Vagina (tissue), 2 donors: ENCODE measurements around the gene DGKG. TPM values are rescaled to one million over a fixed set of nuclear protein-coding genes. Genes with fewer than 3 reads are reported as not detected.

Source experiments
- DNase-seq, 2 donors: peaks; one replicate each; pipeline ENCODE4 v3.0.0-alpha.2; 2017; ENCODE audit errors: extremely low spot score in 2 of 2
- H3K27ac ChIP-seq: fragments of 200-600 bp; sonication (generic); one replicate; pipeline ENCODE4 v1.5.1; 2019
- H3K27me3 ChIP-seq: fragments of 200-600 bp; sonication (generic); one replicate; pipeline ENCODE4 v1.5.1; 2019
- H3K36me3 ChIP-seq, 2 donors: fragments of 200-600 bp; sonication (generic); one replicate each; pipeline ENCODE4 v1.5.1; 2017 to 2019
- H3K4me1 ChIP-seq: fragments of 200-600 bp; sonication (generic); one replicate; pipeline ENCODE4 v1.5.1; 2019
- H3K4me3 ChIP-seq, 2 donors: fragments of 200-600 bp; sonication (generic); 1 replicate in 1 of 2; 2 replicates in 1 of 2; pipeline ENCODE4 v1.5.1; 2016 to 2019
- H3K9me3 ChIP-seq: fragments of 200-600 bp; sonication (generic); one replicate; pipeline ENCODE4 v1.5.1; 2019
- POLR2A ChIP-seq, 2 donors: fragments of 450-650 bp; IDR thresholded peaks; one replicate each; pipeline ENCODE4 v1.6.1; 2017; ENCODE audit warnings: antibody characterized with exemption in 2 of 2, mild to moderate bottlenecking in 2 of 2, moderate library complexity in 2 of 2
- POLR2AphosphoS5 ChIP-seq, 2 donors: sonication (generic); formaldehyde crosslinking; IDR thresholded peaks; one replicate each; pipeline ENCODE4 v1.9.0; 2017; ENCODE audit warnings: antibody characterized with exemption in 2 of 2, mild to moderate bottlenecking in 2 of 2, low read depth in 1 of 2; ENCODE audit not compliant: insufficient read depth in 1 of 2
- intact Hi-C: fragments of 100-400 bp; cut with DNase I; formaldehyde crosslinking; loops from one replicate; pipeline ENCODE4 v1.15.1; 2023
- total RNA-seq: library from RNA; depleted of rRNA; stranded (reverse); fragments of >200 nt; gene quantifications from one replicate; pipeline ENCODE4 v1.2.3, GENCODE V29; 2016
- TF ChIP-seq, protein P1 (sequence below), 3 experiments: fragments of 450-650 bp in 2 of 3; fragments of 200-600 bp in 1 of 3; sonication (generic) in 1 of 3; IDR thresholded peaks; one replicate each; pipeline ENCODE4 v1.5.1; 2017 to 2019; ENCODE audit warnings: antibody characterized with exemption in 3 of 3, mild to moderate bottlenecking in 2 of 3, moderate library complexity in 2 of 3

The DGKG gene
- total RNA-seq, 1 donor from 2014 or later: 2.5 TPM

DNA sequence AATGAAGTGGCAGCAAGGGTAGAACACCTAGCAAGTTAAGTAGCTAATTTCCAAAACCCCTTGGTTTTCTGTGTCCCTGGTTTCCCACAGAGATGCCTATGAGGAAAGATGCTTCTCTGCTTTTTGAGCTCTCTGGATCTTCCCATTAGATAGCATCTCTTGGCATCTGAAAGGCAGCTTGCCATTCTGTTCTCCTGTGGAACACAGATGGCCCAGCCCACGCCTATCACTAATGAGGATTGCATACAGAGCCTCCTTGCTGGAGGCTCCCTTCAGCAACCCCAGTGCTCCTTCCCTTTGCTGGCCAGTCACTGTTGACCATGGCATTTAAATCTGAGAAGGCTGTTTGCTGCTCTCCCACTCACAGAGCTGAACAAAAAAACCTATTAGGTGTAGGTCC, 218.8 kb downstream of the DGKG start:
- TF ChIP-seq POLR2A (IDR thresholded peaks at IDR 0.05) (no peak), POLR2AphosphoS5 (IDR thresholded peaks at IDR 0.05; ENCODE audit: insufficient read depth in 1 of 2, low read depth in 1 of 2) (no peak)
- TF ChIP-seq, protein P1, sequence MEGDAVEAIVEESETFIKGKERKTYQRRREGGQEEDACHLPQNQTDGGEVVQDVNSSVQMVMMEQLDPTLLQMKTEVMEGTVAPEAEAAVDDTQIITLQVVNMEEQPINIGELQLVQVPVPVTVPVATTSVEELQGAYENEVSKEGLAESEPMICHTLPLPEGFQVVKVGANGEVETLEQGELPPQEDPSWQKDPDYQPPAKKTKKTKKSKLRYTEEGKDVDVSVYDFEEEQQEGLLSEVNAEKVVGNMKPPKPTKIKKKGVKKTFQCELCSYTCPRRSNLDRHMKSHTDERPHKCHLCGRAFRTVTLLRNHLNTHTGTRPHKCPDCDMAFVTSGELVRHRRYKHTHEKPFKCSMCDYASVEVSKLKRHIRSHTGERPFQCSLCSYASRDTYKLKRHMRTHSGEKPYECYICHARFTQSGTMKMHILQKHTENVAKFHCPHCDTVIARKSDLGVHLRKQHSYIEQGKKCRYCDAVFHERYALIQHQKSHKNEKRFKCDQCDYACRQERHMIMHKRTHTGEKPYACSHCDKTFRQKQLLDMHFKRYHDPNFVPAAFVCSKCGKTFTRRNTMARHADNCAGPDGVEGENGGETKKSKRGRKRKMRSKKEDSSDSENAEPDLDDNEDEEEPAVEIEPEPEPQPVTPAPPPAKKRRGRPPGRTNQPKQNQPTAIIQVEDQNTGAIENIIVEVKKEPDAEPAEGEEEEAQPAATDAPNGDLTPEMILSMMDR (IDR thresholded peaks at IDR 0.05): no peak
- H3K4me3 ChIP-seq: no peak overlapping the region

GRCh38 chr3:186142393-186142932, 219.6 kb downstream of the DGKG start:
- TF ChIP-seq POLR2AphosphoS5 (IDR thresholded peaks at IDR 0.05; ENCODE audit: insufficient read depth in 1 of 2, low read depth in 1 of 2): no peak
- no peak for TF ChIP-seq POLR2A (IDR thresholded peaks at IDR 0.05)
- TF ChIP-seq, protein P1 (IDR thresholded peaks at IDR 0.05): no peak
- Histone ChIP-seq H3K4me1 (no peaks in the 10 kb centered on the region), H3K27ac (no peak overlapping the region), H3K36me3 (no peaks in the 10 kb centered on the region), H3K9me3 (no peaks in the 10 kb centered on the region), H3K4me3 (no peak overlapping the region), H3K27me3 (no peaks in the 10 kb centered on the region)
- intact Hi-C loops: no loop called here
- DNase-seq: no peak

More for the DNA sequence above, 218.8 kb downstream of the DGKG start:
- no peak for DNase-seq
- intact Hi-C loops: no loop called here
- H3K9me3 ChIP-seq: no peaks in the 10 kb centered on the region
- no peaks in the 10 kb centered on the region for H3K27me3 ChIP-seq
- no peaks in the 10 kb centered on the region for H3K36me3 ChIP-seq
- no peak overlapping the region for H3K27ac ChIP-seq
- no peaks in the 10 kb centered on the region for H3K4me1 ChIP-seq

GRCh38 chr3:186141790-186142189, 220.2 kb downstream of the DGKG start:
- TF ChIP-seq, protein P1 (IDR thresholded peaks at IDR 0.05): no peak
- TF ChIP-seq POLR2A (IDR thresholded peaks at IDR 0.05) (no peak), POLR2AphosphoS5 (IDR thresholded peaks at IDR 0.05; ENCODE audit: insufficient read depth in 1 of 2, low read depth in 1 of 2) (no peak)
- Histone ChIP-seq H3K27ac (no peak overlapping the region), H3K27me3 (no peaks in the 10 kb centered on the region), H3K36me3 (no peaks in the 10 kb centered on the region), H3K4me3 (no peak overlapping the region), H3K9me3 (no peaks in the 10 kb centered on the region), H3K4me1 (no peaks in the 10 kb centered on the region)
- intact Hi-C loops: no loop called here
- DNase-seq: no peak

DNA sequence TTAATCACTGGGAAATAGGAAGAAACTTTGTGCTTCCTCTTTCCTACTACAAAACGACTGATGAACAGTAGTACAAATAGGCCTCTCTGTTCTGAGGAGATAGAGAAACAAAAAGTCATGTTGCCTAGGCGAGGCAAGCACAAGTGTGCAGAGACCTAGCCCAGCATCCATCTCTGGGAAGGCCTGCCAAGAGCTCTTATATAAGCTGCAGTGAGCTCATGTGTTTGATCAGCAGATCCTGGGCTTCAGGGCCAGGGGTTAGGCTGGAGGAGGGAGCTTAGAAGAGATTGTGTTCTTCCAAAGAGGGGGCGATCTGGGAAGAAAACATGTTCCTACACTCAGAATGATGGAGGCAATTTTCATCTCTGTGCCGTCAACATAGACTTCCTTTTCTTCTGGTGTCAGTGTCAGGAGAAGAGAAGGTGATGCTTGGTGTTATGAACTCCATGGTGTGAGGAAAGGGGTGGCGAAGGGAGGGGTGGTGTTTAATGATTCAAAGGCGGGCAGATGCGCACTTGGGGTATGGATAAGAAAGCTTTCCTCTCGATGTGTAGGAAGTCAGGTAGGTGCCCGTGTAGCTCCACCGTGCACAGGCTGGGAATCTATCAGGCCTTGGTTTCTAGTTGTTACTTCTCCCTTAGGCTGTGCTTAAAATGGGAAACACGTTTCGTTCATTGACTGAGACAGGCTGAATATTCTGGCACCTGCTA, 223.6 kb downstream of the DGKG start:
- no peaks in the 10 kb centered on the region for H3K9me3 ChIP-seq
- no peaks in the 10 kb centered on the region for H3K4me1 ChIP-seq
- peak in 1 of 2 donors; percentile 64 for DNase-seq
- H3K27me3 ChIP-seq: no peaks in the 10 kb centered on the region
- no peak overlapping the region for H3K4me3 ChIP-seq
- TF ChIP-seq POLR2A (IDR thresholded peaks at IDR 0.05): no peak
- no peak for TF ChIP-seq POLR2AphosphoS5 (IDR thresholded peaks at IDR 0.05; ENCODE audit: insufficient read depth in 1 of 2, low read depth in 1 of 2)
- TF ChIP-seq, protein P1 (IDR thresholded peaks at IDR 0.05): no peak
- intact Hi-C loops: loop anchor here (5.0 kb wide), 1 partner anchor 54 kb away; no protein-coding TSS in a partner anchor
- no peaks in the 10 kb centered on the region for H3K36me3 ChIP-seq
- H3K27ac ChIP-seq: no peak overlapping the region
